Measurements from ENCODE around the gene NOL3. TPM values are rescaled to one million over a fixed set of nuclear protein-coding genes. Genes with fewer than 3 reads are reported as not detected.

NOL3 gene
- total and polyA plus RNA-seq, 2 of the 13 experiments (the other 11 are each of a cell fraction or from before 2014, with no cell fraction given) = 5.7 to 20.5 TPM

GRCh38 chr16:67173808-67174705, 3.7 kb downstream of the NOL3 start (continued):
- TF ChIP-seq HNF1B (CRISPR knock-in tag; IDR thresholded peaks at IDR 0.05) = peak; percentile 80; the same call in 1 of the 2 replicates
- 0 out of 2 replicates have a peak, but pooled peaks have one; percentile 57 for TF ChIP-seq DPF2 (CRISPR knock-in tag; IDR thresholded peaks at IDR 0.05; ENCODE audit: borderline replicate concordance, low read depth)
- TF ChIP-seq, protein P1, sequence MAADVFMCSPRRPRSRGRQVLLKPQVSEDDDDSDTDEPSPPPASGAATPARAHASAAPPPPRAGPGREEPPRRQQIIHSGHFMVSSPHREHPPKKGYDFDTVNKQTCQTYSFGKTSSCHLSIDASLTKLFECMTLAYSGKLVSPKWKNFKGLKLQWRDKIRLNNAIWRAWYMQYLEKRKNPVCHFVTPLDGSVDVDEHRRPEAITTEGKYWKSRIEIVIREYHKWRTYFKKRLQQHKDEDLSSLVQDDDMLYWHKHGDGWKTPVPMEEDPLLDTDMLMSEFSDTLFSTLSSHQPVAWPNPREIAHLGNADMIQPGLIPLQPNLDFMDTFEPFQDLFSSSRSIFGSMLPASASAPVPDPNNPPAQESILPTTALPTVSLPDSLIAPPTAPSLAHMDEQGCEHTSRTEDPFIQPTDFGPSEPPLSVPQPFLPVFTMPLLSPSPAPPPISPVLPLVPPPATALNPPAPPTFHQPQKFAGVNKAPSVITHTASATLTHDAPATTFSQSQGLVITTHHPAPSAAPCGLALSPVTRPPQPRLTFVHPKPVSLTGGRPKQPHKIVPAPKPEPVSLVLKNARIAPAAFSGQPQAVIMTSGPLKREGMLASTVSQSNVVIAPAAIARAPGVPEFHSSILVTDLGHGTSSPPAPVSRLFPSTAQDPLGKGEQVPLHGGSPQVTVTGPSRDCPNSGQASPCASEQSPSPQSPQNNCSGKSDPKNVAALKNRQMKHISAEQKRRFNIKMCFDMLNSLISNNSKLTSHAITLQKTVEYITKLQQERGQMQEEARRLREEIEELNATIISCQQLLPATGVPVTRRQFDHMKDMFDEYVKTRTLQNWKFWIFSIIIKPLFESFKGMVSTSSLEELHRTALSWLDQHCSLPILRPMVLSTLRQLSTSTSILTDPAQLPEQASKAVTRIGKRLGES (CRISPR knock-in tag; IDR thresholded peaks at IDR 0.05; ENCODE audit: borderline replicate concordance) = no peak
- TF ChIP-seq MXD4 (CRISPR knock-in tag; IDR thresholded peaks at IDR 0.05) = peak; percentile 88
- peak; percentile 89; the same call in 1 of the 2 replicates for TF ChIP-seq ZNF432 (CRISPR knock-in tag; IDR thresholded peaks at IDR 0.05; ENCODE audit: borderline replicate concordance)
- peak; percentile 45; the same call in 1 of the 2 replicates for TF ChIP-seq CCDC6 (CRISPR knock-in tag; IDR thresholded peaks at IDR 0.05)
- no peak for TF ChIP-seq ZNF720 (CRISPR knock-in tag; IDR thresholded peaks at IDR 0.05)
- TF ChIP-seq ZNF775 (CRISPR knock-in tag; IDR thresholded peaks at IDR 0.05; ENCODE audit: borderline replicate concordance) = no peak
- TF ChIP-seq, protein P2, sequence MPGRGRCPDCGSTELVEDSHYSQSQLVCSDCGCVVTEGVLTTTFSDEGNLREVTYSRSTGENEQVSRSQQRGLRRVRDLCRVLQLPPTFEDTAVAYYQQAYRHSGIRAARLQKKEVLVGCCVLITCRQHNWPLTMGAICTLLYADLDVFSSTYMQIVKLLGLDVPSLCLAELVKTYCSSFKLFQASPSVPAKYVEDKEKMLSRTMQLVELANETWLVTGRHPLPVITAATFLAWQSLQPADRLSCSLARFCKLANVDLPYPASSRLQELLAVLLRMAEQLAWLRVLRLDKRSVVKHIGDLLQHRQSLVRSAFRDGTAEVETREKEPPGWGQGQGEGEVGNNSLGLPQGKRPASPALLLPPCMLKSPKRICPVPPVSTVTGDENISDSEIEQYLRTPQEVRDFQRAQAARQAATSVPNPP (CRISPR knock-in tag; IDR thresholded peaks at IDR 0.05) = peak; percentile 74; the same call in 1 of the 2 replicates
- TF ChIP-seq SETDB1 (CRISPR knock-in tag; IDR thresholded peaks at IDR 0.05; ENCODE audit: borderline replicate concordance) = no peak
- TF ChIP-seq, protein P3, sequence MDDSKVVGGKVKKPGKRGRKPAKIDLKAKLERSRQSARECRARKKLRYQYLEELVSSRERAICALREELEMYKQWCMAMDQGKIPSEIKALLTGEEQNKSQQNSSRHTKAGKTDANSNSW (CRISPR knock-in tag; IDR thresholded peaks at IDR 0.05; ENCODE audit: borderline replicate concordance) = 0 out of 2 replicates have a peak, but pooled peaks have one; percentile 85
- TF ChIP-seq, protein P4, sequence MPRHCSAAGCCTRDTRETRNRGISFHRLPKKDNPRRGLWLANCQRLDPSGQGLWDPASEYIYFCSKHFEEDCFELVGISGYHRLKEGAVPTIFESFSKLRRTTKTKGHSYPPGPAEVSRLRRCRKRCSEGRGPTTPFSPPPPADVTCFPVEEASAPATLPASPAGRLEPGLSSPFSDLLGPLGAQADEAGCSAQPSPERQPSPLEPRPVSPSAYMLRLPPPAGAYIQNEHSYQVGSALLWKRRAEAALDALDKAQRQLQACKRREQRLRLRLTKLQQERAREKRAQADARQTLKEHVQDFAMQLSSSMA (CRISPR knock-in tag; IDR thresholded peaks at IDR 0.05) = 0 out of 2 replicates have a peak, but pooled peaks have one; percentile 80
- 0 out of 2 replicates have a peak, but pooled peaks have one; percentile 22 for TF ChIP-seq NFE2 (CRISPR knock-in tag; IDR thresholded peaks at IDR 0.05)
- TF ChIP-seq ZNF138 (CRISPR knock-in tag; IDR thresholded peaks at IDR 0.05; ENCODE audit: low read depth) = no peak; the same call in 1 of the 2 replicates
- TF ChIP-seq, protein P5, sequence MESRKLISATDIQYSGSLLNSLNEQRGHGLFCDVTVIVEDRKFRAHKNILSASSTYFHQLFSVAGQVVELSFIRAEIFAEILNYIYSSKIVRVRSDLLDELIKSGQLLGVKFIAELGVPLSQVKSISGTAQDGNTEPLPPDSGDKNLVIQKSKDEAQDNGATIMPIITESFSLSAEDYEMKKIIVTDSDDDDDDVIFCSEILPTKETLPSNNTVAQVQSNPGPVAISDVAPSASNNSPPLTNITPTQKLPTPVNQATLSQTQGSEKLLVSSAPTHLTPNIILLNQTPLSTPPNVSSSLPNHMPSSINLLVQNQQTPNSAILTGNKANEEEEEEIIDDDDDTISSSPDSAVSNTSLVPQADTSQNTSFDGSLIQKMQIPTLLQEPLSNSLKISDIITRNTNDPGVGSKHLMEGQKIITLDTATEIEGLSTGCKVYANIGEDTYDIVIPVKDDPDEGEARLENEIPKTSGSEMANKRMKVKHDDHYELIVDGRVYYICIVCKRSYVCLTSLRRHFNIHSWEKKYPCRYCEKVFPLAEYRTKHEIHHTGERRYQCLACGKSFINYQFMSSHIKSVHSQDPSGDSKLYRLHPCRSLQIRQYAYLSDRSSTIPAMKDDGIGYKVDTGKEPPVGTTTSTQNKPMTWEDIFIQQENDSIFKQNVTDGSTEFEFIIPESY (CRISPR knock-in tag; IDR thresholded peaks at IDR 0.05) = peak; percentile 39
- TF ChIP-seq ZNF644 (CRISPR knock-in tag; IDR thresholded peaks at IDR 0.05; ENCODE audit: low read depth) = no peak
- 0 out of 2 replicates have a peak, but pooled peaks have one; percentile 61 for TF ChIP-seq PCBP1 (IDR thresholded peaks at IDR 0.05; ENCODE audit: borderline replicate concordance, low read depth, low read length)
- no peak for TF ChIP-seq ATRX (CRISPR knock-in tag; IDR thresholded peaks at IDR 0.05; ENCODE audit: borderline replicate concordance)
